GM23338 (cell line): Measurements from ENCODE around the gene OR10Z1.

Source experiments
- CREB1 ChIP-seq: fragments of 250-450 bp; sonication (Bioruptor Pico); IDR thresholded peaks from 2 replicates; pipeline ENCODE4 v1.5.0; 2020; ENCODE audit warnings: low read depth, mild to moderate bottlenecking, moderate library complexity
- CTCF ChIP-seq, 2 experiments: fragments of 200-600 bp in 1 of 2; sonication (generic) in 1 of 2; conservative IDR thresholded peaks; 2 replicates each; pipeline versions ENCODE4 v1.5.1 to v1.6.1; 2016 to 2017; ENCODE audit warnings: antibody characterized with exemption in 2 of 2, low read depth in 2 of 2, mild to moderate bottlenecking in 2 of 2, moderate library complexity in 1 of 2
- ETS1 ChIP-seq: IDR thresholded peaks from 2 replicates; pipeline ENCODE4 v1.6.1; 2016; ENCODE audit warnings: antibody characterized with exemption
- EZH2 ChIP-seq: fragments of 200-600 bp; sonication (generic); IDR thresholded peaks from one replicate; pipeline ENCODE4 v1.8.0; 2017; ENCODE audit warnings: antibody characterized with exemption, mild to moderate bottlenecking, low read depth; ENCODE audit not compliant: unreplicated experiment
- EZH2phosphoT487 ChIP-seq: fragments of 200-600 bp; sonication (generic); IDR thresholded peaks from one replicate; pipeline ENCODE4 v1.8.1; 2018; ENCODE audit warnings: antibody characterized with exemption; ENCODE audit not compliant: unreplicated experiment
- JUNB ChIP-seq: IDR thresholded peaks from one replicate; pipeline ENCODE4 v1.6.1; 2016; ENCODE audit warnings: antibody characterized with exemption; ENCODE audit not compliant: unreplicated experiment
- NANOG ChIP-seq: IDR thresholded peaks from 2 replicates; pipeline ENCODE4 v1.6.1; 2016; ENCODE audit warnings: antibody characterized with exemption, borderline replicate concordance
- POLR2AphosphoS5 ChIP-seq: IDR thresholded peaks from 2 replicates; pipeline ENCODE4 v1.6.1; 2016; ENCODE audit warnings: antibody characterized with exemption, low read depth
- REST ChIP-seq: IDR thresholded peaks from one replicate; pipeline ENCODE4 v1.6.1; 2018; ENCODE audit warnings: antibody characterized with exemption; ENCODE audit not compliant: unreplicated experiment
- STAT1 ChIP-seq: IDR thresholded peaks from one replicate; pipeline ENCODE4 v1.6.1; 2016; ENCODE audit warnings: antibody characterized with exemption; ENCODE audit not compliant: unreplicated experiment

GRCh38 chr1:158559696-158560095 lies 45.4 kb upstream of the OR10Z1 start:
- TF ChIP-seq CTCF (conservative IDR thresholded peaks at IDR 0.05; ENCODE audit: low read depth in 2 of 2): no peak
- no peak for TF ChIP-seq CREB1
- no peak for TF ChIP-seq JUNB
- TF ChIP-seq EZH2phosphoT487: no peak
- no peak for TF ChIP-seq STAT1
- TF ChIP-seq EZH2: no peak
- no peak for TF ChIP-seq REST
- TF ChIP-seq POLR2AphosphoS5: no peak
- no peak for TF ChIP-seq ETS1
- TF ChIP-seq NANOG: no peak
